Uterus (tissue), 4 donors: ENCODE measurements around the gene TOR3A. TPM values are rescaled to one million over a fixed set of nuclear protein-coding genes. Genes with fewer than 3 reads are reported as not detected.

Source experiments
- DNase-seq, 2 donors: peaks; one replicate each; pipeline ENCODE4 v3.0.0-alpha.2; 2019 to 2020
- H3K27ac ChIP-seq, 2 donors: fragments of 200-600 bp; sonication (generic); 1 replicate in 1 of 2; 2 replicates in 1 of 2; pipeline ENCODE4 v1.5.1; 2016 to 2018
- H3K27me3 ChIP-seq, 2 donors: fragments of 200-600 bp; sonication (generic); one replicate each; pipeline ENCODE4 v1.5.1; 2018 to 2019; ENCODE audit warnings: control low read depth in 1 of 2
- H3K36me3 ChIP-seq, 2 donors: fragments of 200-600 bp; sonication (generic); one replicate each; pipeline ENCODE4 v1.5.1; 2019; ENCODE audit warnings: control low read depth in 1 of 2
- H3K4me1 ChIP-seq, 2 donors: fragments of 200-600 bp; sonication (generic); one replicate each; pipeline ENCODE4 v1.5.1; 2018 to 2019; ENCODE audit warnings: control low read depth in 1 of 2
- H3K4me3 ChIP-seq, 2 donors: fragments of 200-600 bp; sonication (generic); 1 replicate in 1 of 2; 2 replicates in 1 of 2; pipeline ENCODE4 v1.5.1; 2018 to 2019; ENCODE audit warnings: mild to moderate bottlenecking in 1 of 2
- H3K9me3 ChIP-seq, 2 donors: fragments of 200-600 bp; sonication (generic); one replicate each; pipeline ENCODE4 v1.5.1; 2019; ENCODE audit warnings: control low read depth in 1 of 2
- POLR2A ChIP-seq, 2 donors: fragments of 450-650 bp; IDR thresholded peaks; one replicate each; pipeline ENCODE4 v1.6.1; 2016; ENCODE audit warnings: antibody characterized with exemption in 2 of 2, mild to moderate bottlenecking in 1 of 2, moderate library complexity in 1 of 2
- intact Hi-C: fragments of 100-400 bp; cut with DNase I; formaldehyde crosslinking; loops from one replicate; pipeline ENCODE4 v1.15.1; 2023; ENCODE audit warnings: low total_unique reads
- total RNA-seq, 4 donors: library from RNA; depleted of rRNA in 3 of 4; stranded (reverse); fragments of >200 nt in 3 of 4; gene quantifications; one replicate each; pipeline versions ENCODE4 v1.1.0 to v1.2.4, GENCODE V29; 2014 to 2023
- TF ChIP-seq, protein P1 (sequence below), 4 experiments: fragments of 200-600 bp in 2 of 4; fragments of 450-650 bp in 2 of 4; sonication (generic) in 2 of 4; IDR thresholded peaks; one replicate each; pipeline ENCODE4 v1.5.1; 2016 to 2019; ENCODE audit warnings: antibody characterized with exemption in 4 of 4, mild to moderate bottlenecking in 2 of 4, moderate library complexity in 1 of 4
- donor health status: DM: yes; HTN: yes; CAD: no.

Gene TOR3A
- total RNA-seq, 4 donors from 2014 or later, result 5.9 to 43.3 (median 13.7) TPM

GRCh38 chr1:179079113-179079761 lies 2.6 kb upstream of the TOR3A start:
- no peaks in the 10 kb centered on the region for H3K36me3 ChIP-seq
- TF ChIP-seq, protein P1, sequence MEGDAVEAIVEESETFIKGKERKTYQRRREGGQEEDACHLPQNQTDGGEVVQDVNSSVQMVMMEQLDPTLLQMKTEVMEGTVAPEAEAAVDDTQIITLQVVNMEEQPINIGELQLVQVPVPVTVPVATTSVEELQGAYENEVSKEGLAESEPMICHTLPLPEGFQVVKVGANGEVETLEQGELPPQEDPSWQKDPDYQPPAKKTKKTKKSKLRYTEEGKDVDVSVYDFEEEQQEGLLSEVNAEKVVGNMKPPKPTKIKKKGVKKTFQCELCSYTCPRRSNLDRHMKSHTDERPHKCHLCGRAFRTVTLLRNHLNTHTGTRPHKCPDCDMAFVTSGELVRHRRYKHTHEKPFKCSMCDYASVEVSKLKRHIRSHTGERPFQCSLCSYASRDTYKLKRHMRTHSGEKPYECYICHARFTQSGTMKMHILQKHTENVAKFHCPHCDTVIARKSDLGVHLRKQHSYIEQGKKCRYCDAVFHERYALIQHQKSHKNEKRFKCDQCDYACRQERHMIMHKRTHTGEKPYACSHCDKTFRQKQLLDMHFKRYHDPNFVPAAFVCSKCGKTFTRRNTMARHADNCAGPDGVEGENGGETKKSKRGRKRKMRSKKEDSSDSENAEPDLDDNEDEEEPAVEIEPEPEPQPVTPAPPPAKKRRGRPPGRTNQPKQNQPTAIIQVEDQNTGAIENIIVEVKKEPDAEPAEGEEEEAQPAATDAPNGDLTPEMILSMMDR (IDR thresholded peaks at IDR 0.05), result peak; percentile 62 to 83 (median 75)
- TF ChIP-seq POLR2A (IDR thresholded peaks at IDR 0.05), result no peak
- H3K9me3 ChIP-seq, result no peaks in the 10 kb centered on the region
- peak; percentile 29 to 65 for DNase-seq
- H3K27ac ChIP-seq, result no peak overlapping the region
- H3K4me1 ChIP-seq, result peaks cover 4 to 5% of the 10 kb centered on the region in 2 donors
- H3K27me3 ChIP-seq, result no peaks in the 10 kb centered on the region
- H3K4me3 ChIP-seq, result no peak overlapping the region
- intact Hi-C loops, result no loop called here

GRCh38 chr1:179080866-179081686 lies 794 bp upstream of the TOR3A start:
- TF ChIP-seq, protein P1 (IDR thresholded peaks at IDR 0.05), result no peak
- no peak for TF ChIP-seq POLR2A (IDR thresholded peaks at IDR 0.05)
- intact Hi-C loops, result loop anchor here (5.0 kb wide), 1 partner anchor 286 kb away; the partner anchor contains the start of gene AXDND1
- Histone ChIP-seq H3K27me3 (no peaks in the 10 kb centered on the region), H3K4me3 (peak overlapping the region; percentile 56 to 69), H3K9me3 (no peaks in the 10 kb centered on the region), H3K4me1 (peaks cover 4 to 5% of the 10 kb centered on the region in 2 donors), H3K36me3 (no peaks in the 10 kb centered on the region), H3K27ac (peak overlapping the region; percentile 52 to 79)
- DNase-seq, result no peak

GRCh38 chr1:179082333-179082998 lies 596 bp downstream of the TOR3A start:
- Histone ChIP-seq H3K9me3 (no peaks in the 10 kb centered on the region), H3K4me3 (peak overlapping the region; percentile 56 to 69), H3K36me3 (no peaks in the 10 kb centered on the region), H3K4me1 (peaks cover 4 to 5% of the 10 kb centered on the region in 2 donors), H3K27me3 (no peaks in the 10 kb centered on the region), H3K27ac (peak overlapping the region; percentile 52 to 79)
- intact Hi-C loops, result loop anchor here (5.0 kb wide), 1 partner anchor 285 kb away; the partner anchor contains the start of gene AXDND1
- peak in 1 of 2 donors; percentile 31 for DNase-seq
- no peak for TF ChIP-seq POLR2A (IDR thresholded peaks at IDR 0.05)
- TF ChIP-seq, protein P1 (IDR thresholded peaks at IDR 0.05), result no peak

DNA sequence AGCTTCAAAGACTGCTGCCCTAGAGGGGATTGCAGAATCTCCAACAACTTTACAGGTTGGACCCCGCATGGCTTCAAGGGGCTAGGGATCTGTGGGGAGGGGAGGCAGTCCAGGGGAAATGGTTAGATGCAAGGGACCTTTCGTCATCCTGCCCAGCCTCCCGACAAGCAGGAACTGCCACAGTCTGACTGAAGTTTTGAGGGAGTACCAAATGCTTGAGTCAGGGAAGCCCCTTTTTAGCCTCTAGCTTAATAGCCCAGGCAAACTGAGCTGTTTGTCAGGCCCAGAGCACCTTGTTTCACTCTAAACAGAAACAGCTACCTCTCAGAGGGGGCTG lies 1.1 kb downstream of the TOR3A start:
- intact Hi-C loops, result loop anchor here (5.0 kb wide), 1 partner anchor 284 kb away; the partner anchor contains the start of gene AXDND1
- TF ChIP-seq POLR2A (IDR thresholded peaks at IDR 0.05), result no peak
- TF ChIP-seq, protein P1 (IDR thresholded peaks at IDR 0.05), result no peak
- no peak for DNase-seq
- Histone ChIP-seq H3K9me3 (no peaks in the 10 kb centered on the region), H3K27ac (peak overlapping the region; percentile 52 to 79), H3K4me3 (peak overlapping the region; percentile 56 to 69), H3K27me3 (no peaks in the 10 kb centered on the region), H3K4me1 (peaks cover 4 to 5% of the 10 kb centered on the region in 2 donors), H3K36me3 (no peaks in the 10 kb centered on the region)
